Activated B cell treated with CpG ODN at 0.5 μM for 24 hours (primary cell): ENCODE results near the gene PTRHD1. TPM values are rescaled to one million over a fixed set of nuclear protein-coding genes. Genes with fewer than 3 reads are reported as not detected.

Experiments
- ATAC-seq: fragments of 200-7000 bp; cut with Tn5 transposase; one replicate; pipeline ENCODE4 v1.10.0; 2021; ENCODE audit warnings: low read depth, mild to moderate bottlenecking, moderate library complexity
- CTCF ChIA-PET: fragments of 350-600 bp; sonication (Branson Sonifier 250); formaldehyde crosslinking; loops from one replicate; lab custom pipeline; 2021; ENCODE audit warnings: antibody characterized with exemption; lab: Charles Lee
- POLR2A ChIA-PET: fragments of 350-600 bp; sonication (Branson Sonifier 250); formaldehyde crosslinking; loops from one replicate; lab custom pipeline; 2021; ENCODE audit warnings: antibody characterized with exemption; lab: Charles Lee
- DNase-seq: peaks from one replicate; pipeline ENCODE4 v3.0.0; 2022
- H3K27ac Mint-ChIP-seq: one replicate; pipeline ENCODE4 v1.8.0; 2020; ENCODE audit warnings: mixed read lengths
- H3K27me3 Mint-ChIP-seq: one replicate; pipeline ENCODE4 v1.8.0; 2021; ENCODE audit warnings: mixed read lengths
- H3K36me3 Mint-ChIP-seq: one replicate; pipeline ENCODE4 v1.8.0; 2021; ENCODE audit warnings: low read depth, mixed read lengths
- H3K4me1 Mint-ChIP-seq: one replicate; pipeline ENCODE4 v1.8.0; 2021; ENCODE audit warnings: mixed read lengths
- H3K4me3 Mint-ChIP-seq: one replicate; pipeline ENCODE4 v1.8.0; 2020; ENCODE audit warnings: mild to moderate bottlenecking, mixed read lengths
- H3K9me3 Mint-ChIP-seq: one replicate; pipeline ENCODE4 v1.8.0; 2020; ENCODE audit warnings: mixed read lengths
- CTCF ChIP-seq: fragments of 200-600 bp; IDR thresholded peaks from one replicate; pipeline ENCODE4 v1.8.0; 2022; ENCODE audit warnings: antibody characterized with exemption, mild to moderate bottlenecking
- intact Hi-C: fragments of 100-400 bp; cut with micrococcal nuclease; formaldehyde crosslinking; loops from one replicate; pipeline ENCODE4 v1.15.1; 2024
- total RNA-seq: library from RNA; stranded (reverse); gene quantifications from 2 replicates; pipeline ENCODE4 v1.2.3, GENCODE V29; 2022

Gene PTRHD1
- total RNA-seq, result 39.6 and 41.1 TPM in 2 replicates

DNA sequence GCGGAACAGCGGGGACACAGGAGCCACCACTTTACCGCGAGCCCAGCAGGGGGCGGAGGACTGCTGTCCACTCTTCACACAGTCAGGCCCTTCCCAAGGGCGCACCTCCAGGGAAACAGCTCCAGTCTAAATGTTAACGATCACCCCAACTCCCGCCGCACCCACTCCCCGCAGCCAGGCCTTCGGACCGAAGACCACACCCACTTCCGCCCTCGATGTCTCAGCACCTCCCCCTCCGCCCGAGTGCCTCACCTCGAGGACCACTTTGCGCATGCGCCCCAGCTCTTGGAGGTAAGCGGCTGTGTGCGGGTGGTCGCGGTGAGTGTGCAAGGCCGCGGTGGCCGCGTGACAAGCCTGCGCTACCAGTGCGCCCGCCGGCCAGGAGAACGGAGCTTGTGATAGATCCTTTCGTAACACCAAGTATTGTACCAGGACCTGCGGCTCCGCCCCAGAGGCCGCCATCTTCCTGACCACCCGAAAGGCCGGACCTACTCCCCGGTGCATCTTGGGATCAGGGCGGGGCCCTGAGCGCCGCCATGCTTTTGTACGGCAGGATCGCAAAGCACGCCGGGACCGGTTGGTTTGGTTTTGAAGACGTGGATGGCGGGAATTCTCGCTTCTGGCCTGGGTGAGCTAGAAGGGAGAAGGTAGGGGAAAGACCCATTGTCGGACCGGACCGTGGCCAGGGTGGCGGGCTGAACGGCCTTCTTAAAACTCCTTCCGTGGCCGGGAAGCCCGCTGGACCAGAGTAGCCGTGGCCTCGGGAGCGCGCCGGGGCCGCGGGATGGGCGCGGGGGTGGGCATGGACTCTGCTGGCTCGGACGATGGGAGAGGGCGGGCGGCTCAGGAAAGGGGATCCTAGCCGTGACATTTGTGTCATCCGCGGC is at the start of gene PTRHD1, which contains the start of gene CENPO:
Gene PTRHD1, minus strand, starts transcription at position 518 of the 887 bp plus-strand sequence. Its CDS starts 14 bp downstream, at position 504.
Gene CENPO, plus strand, starts transcription at position 552 of the 887 bp plus-strand sequence. CDS start 495 bp downstream, outside the sequence.
- H3K9me3 Mint-ChIP-seq, result no peaks in the 10 kb centered on the region
- peak within 1 kb of the TSS; percentile 98 for H3K4me3 Mint-ChIP-seq
- H3K27ac Mint-ChIP-seq, result peak within 1 kb of the TSS; percentile 100
- H3K4me1 Mint-ChIP-seq, result peaks cover 18% of the 10 kb centered on the region
- TF ChIP-seq CTCF, result no peak
- ChIA-PET POLR2A (interaction anchor here (0.6 to 2.0 kb wide), 15 partner anchors 13 to 866 kb away, joined by 3 to 11 read pairs (median 3); partner anchors contain the start of genes ATAD2B, ITSN2 and NCOA1), CTCF (interaction anchor here (1.3 to 1.6 kb wide), 2 partner anchors 35 to 383 kb away, joined by 3 to 4 read pairs; no protein-coding TSS in a partner anchor)
- intact Hi-C loops, result loop anchor here (1.0 to 5.0 kb wide), 6 partner anchors 8 to 1554 kb away; partner anchors contain the start of genes ADCY3, ADGRF3, NCOA1 and SELENOI
- H3K27me3 Mint-ChIP-seq, result no peaks in the 10 kb centered on the region
- ATAC-seq (peak; percentile 98), DNase-seq (peak; percentile 94)
- peaks cover 29% of the 10 kb centered on the region for H3K36me3 Mint-ChIP-seq

DNA sequence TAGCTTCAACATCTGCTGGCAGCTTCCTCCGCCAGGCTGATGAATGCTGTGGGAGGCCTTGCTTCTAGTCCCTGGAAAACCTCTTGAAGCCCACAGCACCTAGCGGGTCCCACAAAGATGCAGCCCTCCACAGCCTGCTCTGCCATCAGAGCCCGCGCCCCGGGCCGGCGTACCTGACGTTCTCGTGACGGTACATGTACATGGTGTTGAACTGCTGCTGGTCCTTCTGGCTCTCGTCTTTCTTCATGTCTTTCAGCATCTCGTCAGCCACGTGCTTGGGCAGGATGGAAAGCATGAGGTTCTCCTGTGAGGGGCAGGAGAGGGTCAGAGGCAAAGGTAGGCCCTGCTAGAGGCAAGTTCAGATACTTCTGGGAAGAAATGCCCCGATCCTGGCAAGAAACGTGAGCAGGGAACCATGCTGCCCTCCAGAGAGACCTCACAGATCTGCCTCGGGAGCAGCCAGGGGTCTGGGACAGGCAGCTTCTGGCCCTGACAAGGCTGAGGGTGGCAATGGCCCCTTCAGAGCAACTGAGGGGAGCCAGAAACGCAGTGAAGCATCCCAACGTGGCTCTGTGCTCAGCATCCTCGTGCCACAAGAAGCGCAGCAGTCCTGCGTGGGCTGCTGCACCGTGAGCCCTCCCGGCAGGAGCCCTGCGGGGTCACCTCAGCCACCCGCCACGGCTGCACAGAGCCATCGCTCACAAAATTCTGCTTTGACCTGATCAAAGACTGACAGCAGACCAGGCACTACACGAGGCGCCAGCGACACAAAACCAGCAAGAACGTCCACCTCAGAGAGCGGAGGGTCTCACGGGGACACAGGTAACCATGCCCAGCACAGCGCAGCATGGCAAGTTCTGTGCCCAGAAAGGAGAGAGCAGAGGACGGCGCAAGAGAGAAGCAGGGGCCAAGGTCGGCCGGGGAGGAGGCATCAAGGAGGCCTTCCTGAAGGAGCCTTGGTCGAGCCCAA is 49.2 kb upstream of the PTRHD1 start:
- H3K9me3 Mint-ChIP-seq, result no peaks in the 10 kb centered on the region
- H3K4me1 Mint-ChIP-seq, result no peaks in the 10 kb centered on the region
- no peak for DNase-seq
- peaks cover 73% of the 10 kb centered on the region for H3K36me3 Mint-ChIP-seq
- no peak for TF ChIP-seq CTCF
- intact Hi-C loops, result no loop called here
- ChIA-PET POLR2A (no interaction called here), CTCF (interaction anchor here (0.9 kb wide), 1 partner anchor 14 kb away, joined by 3 read pairs; no protein-coding TSS in a partner anchor)
- H3K27me3 Mint-ChIP-seq, result no peaks in the 10 kb centered on the region
- no peak for ATAC-seq
- H3K4me3 Mint-ChIP-seq, result no peak overlapping the region
- H3K27ac Mint-ChIP-seq, result no peak overlapping the region

GRCh38 chr2:24840962-24841945 is 48.1 kb upstream of the PTRHD1 start:
- H3K9me3 Mint-ChIP-seq, result no peaks in the 10 kb centered on the region
- CTCF ChIA-PET, result interaction anchor here (0.9 kb wide), 1 partner anchor 13 kb away, joined by 3 read pairs; no protein-coding TSS in a partner anchor
- H3K27me3 Mint-ChIP-seq, result no peaks in the 10 kb centered on the region
- TF ChIP-seq CTCF, result no peak
- no peak overlapping the region for H3K27ac Mint-ChIP-seq
- POLR2A ChIA-PET, result no interaction called here
- H3K4me3 Mint-ChIP-seq, result no peak overlapping the region
- intact Hi-C loops, result no loop called here
- ATAC-seq (no peak), DNase-seq (no peak)
- H3K36me3 Mint-ChIP-seq, result peaks cover 75% of the 10 kb centered on the region
- H3K4me1 Mint-ChIP-seq, result no peaks in the 10 kb centered on the region

DNA sequence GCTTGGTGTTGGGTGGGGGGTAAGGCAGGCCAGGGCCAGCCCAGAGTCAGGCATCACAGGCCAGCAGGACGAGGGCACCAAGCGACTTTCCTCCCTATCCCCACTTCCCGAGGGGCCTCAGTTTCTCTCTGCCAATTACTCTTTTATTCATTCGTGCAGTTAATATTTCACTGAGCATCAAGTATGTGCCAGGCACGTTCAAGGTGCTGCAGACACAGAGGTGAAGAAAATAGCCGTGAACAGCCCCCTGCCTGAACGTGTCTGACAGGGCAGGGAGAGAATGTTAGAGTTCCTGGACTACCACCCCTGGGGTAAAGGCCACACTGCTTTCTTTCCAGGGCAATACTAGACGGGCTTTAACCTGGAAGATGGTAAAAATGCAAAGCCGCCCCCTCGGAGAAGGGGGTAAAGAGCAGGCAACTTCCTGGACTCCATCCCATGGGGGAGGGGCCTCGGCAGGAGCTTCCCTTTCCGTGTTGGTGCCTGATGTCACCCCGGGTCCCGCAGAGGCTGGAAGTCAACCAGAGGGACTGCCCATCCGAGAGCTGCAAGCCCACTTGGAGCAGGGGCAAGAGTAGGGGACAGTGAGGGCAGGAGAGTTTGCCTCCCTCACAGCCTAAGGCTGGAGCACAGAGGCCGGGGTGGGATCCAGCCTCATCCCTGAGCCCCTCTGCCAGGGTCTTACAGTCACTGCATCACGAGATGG is 47.1 kb upstream of the PTRHD1 start:
- H3K4me3 Mint-ChIP-seq, result no peak overlapping the region
- ChIA-PET POLR2A (no interaction called here), CTCF (no interaction called here)
- no peak overlapping the region for H3K27ac Mint-ChIP-seq
- intact Hi-C loops, result no loop called here
- H3K27me3 Mint-ChIP-seq, result no peaks in the 10 kb centered on the region
- peaks cover 81% of the 10 kb centered on the region for H3K36me3 Mint-ChIP-seq
- TF ChIP-seq CTCF, result no peak
- ATAC-seq (no peak), DNase-seq (no peak)
- no peaks in the 10 kb centered on the region for H3K9me3 Mint-ChIP-seq
- no peaks in the 10 kb centered on the region for H3K4me1 Mint-ChIP-seq
